ENCODE data around the gene ADAM33.

Gene ADAM33

GRCh38 chr20:3689978-3690377 lies 8.2 kb upstream of the ADAM33 start:
- TF ChIP-seq CTCF (IDR thresholded peaks at IDR 0.05; ENCODE audit: low read depth, low read length), result no peak
- no peak overlapping the region for H3K4me3 ChIP-seq (replicated peaks in 1 of 2; ENCODE audit: low read depth in 2 of 2, low read length in 2 of 2)
- DNase-seq (ENCODE audit: low read depth in 2 of 2), result no peak

- DNase-seq (ENCODE audit: low read depth in 2 of 2), result peak; percentile 79
Observed at GRCh38 chr20:3687655-3688054, 5.8 kb upstream of the ADAM33 start.

GRCh38 chr20:3686867-3687321 lies 5.1 kb upstream of the ADAM33 start:
- peak overlapping the region in 1 of 2 donors; percentile 8 for H3K4me3 ChIP-seq (replicated peaks in 1 of 2; ENCODE audit: low read depth in 2 of 2, low read length in 2 of 2)
- TF ChIP-seq CTCF (IDR thresholded peaks at IDR 0.05; ENCODE audit: low read depth, low read length), result no peak
- DNase-seq (ENCODE audit: low read depth in 2 of 2), result peak; percentile 93 to 94

More at GRCh38 chr20:3687655-3688054, 5.8 kb upstream of the ADAM33 start:
- no peak for TF ChIP-seq CTCF (IDR thresholded peaks at IDR 0.05; ENCODE audit: low read depth, low read length)
- no peak overlapping the region for H3K4me3 ChIP-seq (replicated peaks in 1 of 2; ENCODE audit: low read depth in 2 of 2, low read length in 2 of 2)

GRCh38 chr20:3686421-3686820 lies 4.6 kb upstream of the ADAM33 start:
- H3K4me3 ChIP-seq (replicated peaks in 1 of 2; ENCODE audit: low read depth in 2 of 2, low read length in 2 of 2), result no peak overlapping the region
- no peak for DNase-seq (ENCODE audit: low read depth in 2 of 2)
- TF ChIP-seq CTCF (IDR thresholded peaks at IDR 0.05; ENCODE audit: low read depth, low read length), result no peak

- no peak overlapping the region for H3K4me3 ChIP-seq (replicated peaks in 1 of 2; ENCODE audit: low read depth in 2 of 2, low read length in 2 of 2)
- TF ChIP-seq CTCF (IDR thresholded peaks at IDR 0.05; ENCODE audit: low read depth, low read length), result no peak
- DNase-seq (ENCODE audit: low read depth in 2 of 2), result no peak
Observed at GRCh38 chr20:3685341-3685740, 3.5 kb upstream of the ADAM33 start.

GRCh38 chr20:3681352-3681930 lies 369 bp downstream of the ADAM33 start:
- H3K4me3 ChIP-seq (replicated peaks in 1 of 2; ENCODE audit: low read depth in 2 of 2, low read length in 2 of 2), result peak overlapping the region; percentile 49 to 60
- no peak for TF ChIP-seq CTCF (IDR thresholded peaks at IDR 0.05; ENCODE audit: low read depth, low read length)
- no peak for DNase-seq (ENCODE audit: low read depth in 2 of 2)
